ENCODE measurements around the gene SFT2D3.

- TF ChIP-seq EZH2 (IDR thresholded peaks at IDR 0.05; ENCODE audit: borderline replicate concordance, low read depth, low read length, poor library complexity, severe bottlenecking) (no peak), CTCF (conservative IDR thresholded peaks at IDR 0.05; ENCODE audit: low read depth, low read length) (no peak)
Observed at GRCh38 chr2:127709336-127709735, 8.0 kb downstream of the SFT2D3 start.
